ENCODE measurements around the gene SEC31B. TPM values are rescaled to one million over a fixed set of nuclear protein-coding genes. Genes with fewer than 3 reads are reported as not detected.
A peak's percentile ranks its signal among the peaks of the same experiment; 100 is the strongest.

Gene SEC31B
- total and polyA plus RNA-seq, 5 donors = 6.7 to 10.2 (median 8.5) TPM

DNA sequence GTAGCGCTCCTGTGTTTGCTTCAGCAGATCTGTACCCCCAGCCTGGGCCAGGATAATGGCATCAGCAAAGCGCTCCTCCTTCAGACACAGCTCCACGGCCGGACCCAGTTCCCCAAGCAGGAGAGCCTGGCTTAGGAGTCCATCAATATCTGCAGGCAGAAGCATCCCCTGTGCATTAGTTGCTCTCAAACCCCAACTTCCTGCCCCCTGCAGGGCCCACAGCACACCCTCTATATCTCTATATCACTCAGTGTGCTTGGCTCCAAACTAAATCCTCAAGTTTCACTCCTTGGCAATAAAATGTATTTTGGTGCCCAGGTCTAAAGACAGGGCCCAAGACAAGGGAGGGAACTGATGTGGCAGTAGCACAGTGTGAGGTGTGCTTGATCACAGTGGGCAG is 21.6 kb downstream of the SEC31B start:
- no peaks in the 10 kb centered on the region for H3K9me3 ChIP-seq (ENCODE audit: control insufficient read depth, low read length)
- WGBS = 96% methylated on average over 4 of the region's 4 CpGs
- ATAC-seq (no peak), DNase-seq (no peak)
- H3K4me1 ChIP-seq (ENCODE audit: control insufficient read depth, insufficient read depth, low read length) = no peaks in the 10 kb centered on the region
- no peaks in the 10 kb centered on the region for H3K27me3 ChIP-seq (ENCODE audit: control insufficient read depth, insufficient read depth)
- intact Hi-C loops (cut with DNase I) = no loop called here
- H3K27ac ChIP-seq (ENCODE audit: low read length) = no peak overlapping the region
- H3K4me3 ChIP-seq (ENCODE audit: low read length) = no peak overlapping the region

DNA sequence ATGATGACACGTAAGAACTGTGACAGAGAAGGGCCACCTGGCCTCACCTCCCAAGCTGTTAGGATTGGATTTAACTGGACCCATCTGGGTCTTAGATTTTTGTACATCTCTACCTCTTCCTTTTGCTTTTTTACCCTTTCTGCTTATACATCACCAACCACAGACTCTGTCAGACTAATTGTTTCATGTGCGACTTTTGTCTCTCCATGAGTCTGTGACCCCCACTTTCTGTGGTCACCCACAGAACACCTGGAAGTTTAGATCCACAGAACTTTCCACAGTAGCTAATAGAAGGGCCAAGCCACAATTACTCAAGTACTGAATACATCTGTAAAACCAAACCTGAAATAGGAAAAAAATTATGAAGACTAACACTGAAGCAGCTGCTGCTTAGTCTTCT is 23.1 kb downstream of the SEC31B start:
- intact Hi-C loops (cut with DNase I) = no loop called here
- Histone ChIP-seq H3K4me3 (ENCODE audit: low read length) (no peak overlapping the region), H3K27ac (ENCODE audit: low read length) (no peak overlapping the region), H3K4me1 (ENCODE audit: control insufficient read depth, insufficient read depth, low read length) (no peaks in the 10 kb centered on the region), H3K9me3 (ENCODE audit: control insufficient read depth, low read length) (no peaks in the 10 kb centered on the region), H3K27me3 (ENCODE audit: control insufficient read depth, insufficient read depth) (no peaks in the 10 kb centered on the region)
- ATAC-seq = no peak
- DNase-seq = no peak
- WGBS = 98% methylated on average over 2 of the region's 2 CpGs

DNA sequence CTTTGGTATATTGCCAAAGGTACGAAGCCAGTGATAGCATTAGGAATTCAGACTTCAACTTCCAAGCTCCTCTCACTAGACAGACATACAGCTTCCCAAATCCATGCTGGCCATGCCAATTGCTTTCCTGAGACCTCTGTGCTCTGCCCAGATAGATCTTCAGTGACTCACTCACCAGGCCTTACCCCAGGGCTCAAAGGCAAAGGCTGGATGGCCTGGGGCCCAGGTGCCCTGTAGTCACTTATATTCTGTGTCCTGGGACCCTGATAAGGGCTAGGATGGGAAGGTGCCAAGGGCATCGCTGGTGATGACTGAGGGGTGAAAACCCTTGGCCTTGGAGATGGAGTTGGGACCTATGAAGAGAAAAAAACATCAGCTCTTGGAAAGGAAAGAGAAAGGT is 29.1 kb downstream of the SEC31B start:
- H3K4me3 ChIP-seq (ENCODE audit: low read length) = no peak overlapping the region
- WGBS = 84% methylated on average over 2 of the region's 2 CpGs
- intact Hi-C loops (cut with DNase I) = no loop called here
- no peaks in the 10 kb centered on the region for H3K9me3 ChIP-seq (ENCODE audit: control insufficient read depth, low read length)
- no peak for ATAC-seq
- H3K4me1 ChIP-seq (ENCODE audit: control insufficient read depth, insufficient read depth, low read length) = no peaks in the 10 kb centered on the region
- no peak for DNase-seq
- H3K27me3 ChIP-seq (ENCODE audit: control insufficient read depth, insufficient read depth) = no peaks in the 10 kb centered on the region
- no peak overlapping the region for H3K27ac ChIP-seq (ENCODE audit: low read length)

DNA sequence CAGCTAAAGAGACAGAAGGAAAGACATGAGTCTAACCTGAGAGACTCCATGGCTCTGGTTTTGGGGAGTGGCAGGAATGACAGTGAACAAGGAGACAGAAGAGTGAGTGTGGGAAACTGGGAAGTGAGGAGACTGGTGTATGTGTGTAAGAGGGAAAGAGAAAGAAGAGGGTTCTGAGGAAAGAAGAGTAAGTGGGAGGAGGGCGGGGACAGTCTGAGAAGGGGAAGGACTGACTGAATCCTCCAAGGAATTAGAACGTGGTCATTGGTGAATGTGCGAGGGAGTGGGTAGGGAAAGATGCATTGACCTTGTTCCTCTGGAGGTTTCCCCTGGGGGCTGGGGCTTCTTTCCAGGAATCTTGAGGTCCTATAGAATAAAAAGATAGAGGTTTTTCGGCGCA is 30.3 kb downstream of the SEC31B start:
- DNase-seq (no peak), ATAC-seq (no peak)
- H3K9me3 ChIP-seq (ENCODE audit: control insufficient read depth, low read length) = no peaks in the 10 kb centered on the region
- no peaks in the 10 kb centered on the region for H3K27me3 ChIP-seq (ENCODE audit: control insufficient read depth, insufficient read depth)
- intact Hi-C loops (cut with DNase I) = no loop called here
- H3K4me3 ChIP-seq (ENCODE audit: low read length) = no peak overlapping the region
- 83% methylated on average over 5 of the region's 5 CpGs for WGBS
- no peaks in the 10 kb centered on the region for H3K4me1 ChIP-seq (ENCODE audit: control insufficient read depth, insufficient read depth, low read length)
- H3K27ac ChIP-seq (ENCODE audit: low read length) = no peak overlapping the region

DNA sequence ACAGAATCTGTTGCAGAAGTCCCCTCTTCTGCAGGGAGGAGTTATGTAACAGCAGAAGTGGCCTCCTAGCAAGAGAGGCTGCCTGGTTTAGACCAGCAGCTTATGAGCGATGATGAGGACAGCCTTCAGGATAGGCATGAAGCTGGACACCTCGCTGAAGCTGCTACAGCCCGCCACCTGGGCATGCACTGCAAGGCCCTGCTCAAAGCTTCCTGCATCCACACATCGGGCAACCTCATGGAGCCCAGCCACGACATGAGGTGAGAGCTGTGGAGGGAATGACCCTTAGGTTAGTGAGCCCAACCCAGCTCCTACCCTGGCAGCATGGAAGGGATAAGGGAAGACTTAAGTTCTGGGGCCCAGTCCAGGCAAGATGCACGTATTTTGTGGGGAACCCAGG is 32.1 kb downstream of the SEC31B start:
- H3K4me3 ChIP-seq (ENCODE audit: low read length) = no peak overlapping the region
- 90% methylated on average over 6 of the region's 6 CpGs for WGBS
- intact Hi-C loops (cut with DNase I) = no loop called here
- H3K9me3 ChIP-seq (ENCODE audit: control insufficient read depth, low read length) = no peaks in the 10 kb centered on the region
- H3K27me3 ChIP-seq (ENCODE audit: control insufficient read depth, insufficient read depth) = no peaks in the 10 kb centered on the region
- no peak overlapping the region for H3K27ac ChIP-seq (ENCODE audit: low read length)
- H3K4me1 ChIP-seq (ENCODE audit: control insufficient read depth, insufficient read depth, low read length) = no peaks in the 10 kb centered on the region
- no peak for DNase-seq
- no peak for ATAC-seq

DNA sequence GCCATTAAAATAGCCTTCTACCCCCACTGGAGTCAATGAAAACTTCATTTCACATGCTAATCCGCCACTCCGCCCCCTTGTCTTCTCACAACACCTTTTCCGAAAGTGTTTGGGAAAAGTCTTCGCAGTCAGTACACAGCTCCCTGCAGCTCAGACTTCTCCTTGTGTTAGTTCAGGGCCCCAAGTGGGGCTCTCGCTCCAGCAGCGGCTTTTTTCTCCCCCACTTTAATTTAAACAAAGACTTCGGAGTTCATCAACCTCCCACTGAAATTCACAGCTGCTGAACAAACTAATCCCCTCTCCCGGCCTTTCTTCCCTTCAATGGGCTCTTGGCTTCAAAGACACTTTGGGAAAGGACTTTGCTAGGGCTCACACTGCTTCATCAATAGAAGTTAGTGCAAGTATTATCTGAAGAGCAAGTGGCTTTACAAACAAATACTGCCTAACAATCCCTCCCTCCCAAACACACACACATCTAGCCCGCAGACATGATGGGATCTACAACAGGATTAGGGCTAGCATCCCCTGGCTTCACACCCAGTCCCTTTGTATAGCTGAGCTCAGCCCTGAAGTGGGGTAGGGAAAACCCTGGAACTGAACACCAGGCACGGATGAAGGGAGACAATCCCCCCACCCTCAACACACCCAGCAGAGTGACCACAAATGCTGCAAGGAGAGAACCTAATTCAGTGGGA is 33.7 kb downstream of the SEC31B start:
- Histone ChIP-seq H3K9me3 (ENCODE audit: control insufficient read depth, low read length) (no peaks in the 10 kb centered on the region), H3K4me1 (ENCODE audit: control insufficient read depth, insufficient read depth, low read length) (peaks cover 3% of the 10 kb centered on the region), H3K27ac (ENCODE audit: low read length) (no peak overlapping the region), H3K4me3 (ENCODE audit: low read length) (no peak overlapping the region), H3K27me3 (ENCODE audit: control insufficient read depth, insufficient read depth) (no peaks in the 10 kb centered on the region)
- intact Hi-C loops (cut with DNase I) = no loop called here
- DNase-seq = no peak
- no peak for ATAC-seq
- WGBS = 86% methylated on average over 10 of the region's 10 CpGs

DNA sequence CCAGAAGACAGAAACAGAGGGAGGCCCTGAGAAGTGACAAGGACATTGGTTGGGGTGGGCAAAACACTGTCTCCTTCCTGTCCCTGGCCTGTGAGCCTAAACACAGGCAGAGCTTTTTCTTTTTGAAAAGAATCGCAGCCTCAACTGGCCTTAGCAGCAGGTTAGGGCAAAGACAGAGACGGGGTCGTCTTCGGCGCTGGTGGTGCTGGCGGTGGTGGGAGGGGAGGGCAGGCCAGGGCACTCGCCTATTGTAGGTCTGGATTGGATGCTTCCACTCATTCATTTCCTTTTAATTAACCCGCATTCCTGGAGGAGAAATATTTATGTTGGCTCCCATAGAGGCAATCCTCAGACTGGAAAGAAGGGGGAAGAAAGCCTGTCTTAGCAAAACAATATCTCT is 34.3 kb downstream of the SEC31B start:
- Histone ChIP-seq H3K4me3 (ENCODE audit: low read length) (no peak overlapping the region), H3K4me1 (ENCODE audit: control insufficient read depth, insufficient read depth, low read length) (peaks cover 3% of the 10 kb centered on the region), H3K27me3 (ENCODE audit: control insufficient read depth, insufficient read depth) (no peaks in the 10 kb centered on the region), H3K27ac (ENCODE audit: low read length) (no peak overlapping the region), H3K9me3 (ENCODE audit: control insufficient read depth, low read length) (no peaks in the 10 kb centered on the region)
- 66% methylated on average over 8 of the region's 8 CpGs for WGBS
- DNase-seq (no peak), ATAC-seq (no peak)
- intact Hi-C loops (cut with DNase I) = no loop called here

DNA sequence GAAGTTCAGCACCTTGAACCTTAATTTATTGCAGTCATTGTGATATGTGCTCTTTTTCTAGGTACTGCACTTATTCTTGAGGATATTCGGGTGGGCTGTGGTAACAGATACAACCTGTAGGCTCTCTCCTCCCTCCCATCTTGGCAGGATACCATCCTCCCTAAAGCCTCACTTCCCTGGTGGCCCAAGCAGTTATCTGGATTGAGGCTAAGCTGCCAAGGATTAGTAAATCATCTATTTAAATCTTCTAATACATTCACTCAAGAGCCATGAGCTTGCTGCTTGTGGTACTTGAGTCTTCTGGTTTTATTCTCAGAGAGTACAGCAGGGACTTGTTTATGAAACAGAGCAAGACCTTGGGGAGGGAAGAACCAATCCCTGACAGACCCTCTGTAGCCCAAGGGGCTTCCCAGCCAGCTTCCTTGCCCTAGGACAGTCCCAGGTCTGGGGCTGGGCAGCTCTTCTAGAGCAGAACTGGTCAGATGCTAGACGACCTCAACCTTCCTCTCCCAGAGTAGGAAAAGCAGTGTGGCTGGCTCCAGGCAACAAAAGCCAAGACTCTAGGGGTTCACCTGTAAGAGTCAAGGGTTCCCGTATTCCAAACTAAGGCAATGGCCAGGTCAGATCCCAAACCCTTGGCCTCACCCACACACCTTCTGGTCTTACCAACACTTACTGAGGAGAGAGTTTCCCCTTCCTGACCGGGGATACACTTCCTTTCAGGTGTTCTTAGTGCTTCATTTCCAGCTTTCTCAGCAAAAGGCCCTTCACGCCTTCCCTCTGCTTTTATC is 35.6 kb downstream of the SEC31B start:
- H3K27me3 ChIP-seq (ENCODE audit: control insufficient read depth, insufficient read depth) = no peaks in the 10 kb centered on the region
- H3K27ac ChIP-seq (ENCODE audit: low read length) = no peak overlapping the region
- 82% methylated on average over 5 of the region's 5 CpGs for WGBS
- ATAC-seq (no peak), DNase-seq (no peak)
- intact Hi-C loops (cut with DNase I) = no loop called here
- no peak overlapping the region for H3K4me3 ChIP-seq (ENCODE audit: low read length)
- peaks cover 3% of the 10 kb centered on the region for H3K4me1 ChIP-seq (ENCODE audit: control insufficient read depth, insufficient read depth, low read length)
- no peaks in the 10 kb centered on the region for H3K9me3 ChIP-seq (ENCODE audit: control insufficient read depth, low read length)

DNA sequence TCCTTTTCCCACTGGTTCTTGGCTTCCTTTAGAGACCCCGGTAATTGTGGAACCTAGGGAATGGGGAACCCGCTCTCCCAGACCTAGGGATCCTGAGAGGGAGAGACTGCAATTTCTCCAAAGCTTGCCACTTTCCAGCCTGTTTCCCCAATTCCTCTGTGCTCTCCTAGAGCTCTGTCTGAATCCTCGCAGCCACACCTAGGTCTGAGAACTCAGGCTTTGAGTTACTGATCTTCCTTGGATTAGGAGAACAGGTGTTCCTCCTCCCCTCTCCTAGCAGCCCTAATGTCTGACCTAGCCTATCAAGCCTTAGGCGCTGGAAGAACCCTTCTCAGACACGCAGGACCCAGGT is 36.9 kb downstream of the SEC31B start:
- Histone ChIP-seq H3K9me3 (ENCODE audit: control insufficient read depth, low read length) (no peaks in the 10 kb centered on the region), H3K27me3 (ENCODE audit: control insufficient read depth, insufficient read depth) (no peaks in the 10 kb centered on the region), H3K4me1 (ENCODE audit: control insufficient read depth, insufficient read depth, low read length) (peaks cover 3% of the 10 kb centered on the region), H3K27ac (ENCODE audit: low read length) (no peak overlapping the region), H3K4me3 (ENCODE audit: low read length) (no peak overlapping the region)
- no peak for ATAC-seq
- no peak for DNase-seq
- 46% methylated on average over 5 of the region's 5 CpGs for WGBS
- intact Hi-C loops (cut with DNase I) = no loop called here

DNA sequence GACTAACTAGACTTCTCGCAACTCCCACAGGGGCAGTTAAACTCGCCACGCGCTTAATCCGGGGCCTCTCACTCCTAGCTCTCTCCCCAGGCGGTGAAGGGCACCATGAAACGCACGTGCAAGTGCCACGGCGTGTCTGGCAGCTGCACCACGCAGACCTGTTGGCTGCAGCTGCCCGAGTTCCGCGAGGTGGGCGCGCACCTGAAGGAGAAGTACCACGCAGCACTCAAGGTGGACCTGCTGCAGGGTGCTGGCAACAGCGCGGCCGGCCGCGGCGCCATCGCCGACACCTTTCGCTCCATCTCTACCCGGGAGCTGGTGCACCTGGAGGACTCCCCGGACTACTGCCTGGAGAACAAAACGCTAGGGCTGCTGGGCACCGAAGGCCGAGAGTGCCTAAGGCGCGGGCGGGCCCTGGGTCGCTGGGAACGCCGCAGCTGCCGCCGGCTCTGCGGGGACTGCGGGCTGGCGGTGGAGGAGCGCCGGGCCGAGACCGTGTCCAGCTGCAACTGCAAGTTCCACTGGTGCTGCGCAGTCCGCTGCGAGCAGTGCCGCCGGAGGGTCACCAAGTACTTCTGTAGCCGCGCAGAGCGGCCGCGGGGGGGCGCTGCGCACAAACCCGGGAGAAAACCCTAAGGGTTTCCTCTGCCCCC is 37.4 kb downstream of the SEC31B start:
- peak overlapping the region; percentile 33 for H3K4me3 ChIP-seq (ENCODE audit: low read length)
- under 1% methylated on average over 59 of the region's 59 CpGs for WGBS
- intact Hi-C loops (cut with DNase I) = no loop called here

DNA sequence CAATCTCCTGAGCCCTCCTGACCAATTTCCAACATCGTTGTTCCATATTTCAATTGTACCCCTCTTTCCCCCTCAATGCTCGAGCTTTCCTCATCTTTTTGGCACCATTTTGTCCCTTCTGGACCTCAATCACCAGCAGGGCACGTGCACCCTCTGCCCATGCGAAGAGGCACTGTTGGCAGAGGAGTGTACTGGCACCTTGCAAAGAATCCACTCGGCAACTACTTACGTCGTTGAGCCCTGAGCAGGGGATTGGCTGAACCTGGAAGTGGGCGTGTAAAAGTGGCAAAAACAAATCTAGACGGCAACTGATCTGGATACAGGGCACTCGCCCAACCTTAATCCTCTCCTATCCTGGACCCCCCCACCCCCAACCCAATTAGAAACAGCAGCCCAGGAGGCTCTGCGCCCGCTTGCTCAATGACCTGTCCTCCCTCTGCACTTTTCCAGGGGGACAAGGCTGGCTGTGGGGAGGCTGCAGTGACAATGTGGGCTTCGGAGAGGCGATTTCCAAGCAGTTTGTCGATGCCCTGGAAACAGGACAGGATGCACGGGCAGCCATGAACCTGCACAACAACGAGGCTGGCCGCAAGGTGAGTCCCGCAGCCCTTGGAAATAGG is 38.1 kb downstream of the SEC31B start:
- no peak overlapping the region for H3K27ac ChIP-seq (ENCODE audit: low read length)
- 2% methylated on average over 19 of the region's 19 CpGs for WGBS
- H3K4me1 ChIP-seq (ENCODE audit: control insufficient read depth, insufficient read depth, low read length) = peaks cover 3% of the 10 kb centered on the region
- H3K4me3 ChIP-seq (ENCODE audit: low read length) = peak overlapping the region; percentile 33
- intact Hi-C loops (cut with DNase I) = no loop called here
- no peaks in the 10 kb centered on the region for H3K9me3 ChIP-seq (ENCODE audit: control insufficient read depth, low read length)
- DNase-seq = peak; percentile 77 to 92 (median 90)
- no peaks in the 10 kb centered on the region for H3K27me3 ChIP-seq (ENCODE audit: control insufficient read depth, insufficient read depth)
- peak; percentile 97 for ATAC-seq

More for the DNA sequence above, 37.4 kb downstream of the SEC31B start:
- peak; percentile 70 to 87 (median 86) for DNase-seq
- Histone ChIP-seq H3K27me3 (ENCODE audit: control insufficient read depth, insufficient read depth) (no peaks in the 10 kb centered on the region), H3K9me3 (ENCODE audit: control insufficient read depth, low read length) (no peaks in the 10 kb centered on the region), H3K4me1 (ENCODE audit: control insufficient read depth, insufficient read depth, low read length) (peaks cover 3% of the 10 kb centered on the region), H3K27ac (ENCODE audit: low read length) (no peak overlapping the region)
- ATAC-seq = peak; percentile 85 to 90

All from right cardiac atrium (tissue), 5 donors.